Naive thymus-derived CD4-positive, alpha-beta T cell (primary cell): ENCODE data around the gene RIMKLB. TPM values are rescaled to one million over a fixed set of nuclear protein-coding genes. Genes with fewer than 3 reads are reported as not detected.
A peak's percentile ranks its signal among the peaks of the same experiment; 100 is the strongest.

Experiments
- ATAC-seq: fragments of 150-1000 bp; cut with Tn5 transposase; 2 replicates; pipeline ENCODE4 v1.10.0; 2021; ENCODE audit warnings: mild to moderate bottlenecking, moderate library complexity
- CTCF ChIA-PET: fragments of 350-600 bp; sonication (Branson Sonifier 250); formaldehyde crosslinking; loops from one replicate; lab custom pipeline; 2021; ENCODE audit warnings: antibody characterized with exemption; lab: Charles Lee
- POLR2A ChIA-PET: fragments of 350-600 bp; sonication (Branson Sonifier 250); formaldehyde crosslinking; loops from one replicate; lab custom pipeline; 2021; ENCODE audit warnings: antibody characterized with exemption, inconsistent platforms; lab: Charles Lee
- DNase-seq, 9 donors: peaks; one replicate each; pipeline versions ENCODE4 v3.0.0 to v3.0.0-alpha.2; 2020 to 2022; ENCODE audit warnings: mixed read lengths in 1 of 9
- H3K27ac ChIP-seq: one replicate; pipeline ENCODE4 v1.7.0; 2013; ENCODE audit warnings: mild to moderate bottlenecking, low read depth, low read length, moderate library complexity
- H3K27me3 ChIP-seq, 2 donors: one replicate each; pipeline ENCODE4 v1.7.0; 2013; ENCODE audit warnings: low read length in 2 of 2, mild to moderate bottlenecking in 2 of 2, moderate library complexity in 2 of 2; ENCODE audit not compliant: control insufficient read depth in 2 of 2, insufficient read depth in 2 of 2
- H3K36me3 ChIP-seq, 3 experiments: 1 replicate in 2 of 3; 2 replicates in 1 of 3; pipeline ENCODE4 v1.7.0; 2013; ENCODE audit warnings: low read length in 3 of 3, mild to moderate bottlenecking in 3 of 3, moderate library complexity in 1 of 3; ENCODE audit not compliant: insufficient read depth in 3 of 3, control insufficient read depth in 2 of 3
- H3K4me1 ChIP-seq, 2 donors: one replicate each; pipeline ENCODE4 v1.7.0; 2013; ENCODE audit warnings: low read length in 2 of 2, mild to moderate bottlenecking in 2 of 2, moderate library complexity in 1 of 2; ENCODE audit not compliant: control insufficient read depth in 2 of 2, insufficient read depth in 2 of 2
- H3K4me3 ChIP-seq: 2 replicates; pipeline ENCODE4 v1.7.0; 2013; ENCODE audit warnings: mild to moderate bottlenecking, low read length
- H3K9me3 ChIP-seq, 3 experiments: 1 replicate in 2 of 3; 2 replicates in 1 of 3; pipeline ENCODE4 v1.7.0; 2013; ENCODE audit warnings: low read length in 3 of 3; ENCODE audit not compliant: control insufficient read depth in 2 of 3
- H3K27ac Mint-ChIP-seq, 9 donors: one replicate each; pipeline ENCODE4 v1.8.0; 2020 to 2022; ENCODE audit warnings: mixed read lengths in 9 of 9, mild to moderate bottlenecking in 8 of 9, moderate library complexity in 5 of 9, inconsistent platforms in 2 of 9
- H3K27me3 Mint-ChIP-seq, 5 donors: one replicate each; pipeline ENCODE4 v1.8.0; 2021 to 2022; ENCODE audit warnings: mixed read lengths in 5 of 5, mild to moderate bottlenecking in 1 of 5
- H3K36me3 Mint-ChIP-seq, 5 donors: one replicate each; pipeline ENCODE4 v1.8.0; 2020 to 2022; ENCODE audit warnings: mixed read lengths in 5 of 5, mild to moderate bottlenecking in 3 of 5, inconsistent platforms in 1 of 5
- H3K4me1 Mint-ChIP-seq, 7 donors: one replicate each; pipeline ENCODE4 v1.8.0; 2020 to 2022; ENCODE audit warnings: mixed read lengths in 7 of 7, mild to moderate bottlenecking in 3 of 7, inconsistent platforms in 1 of 7
- H3K4me3 Mint-ChIP-seq, 10 donors: one replicate each; pipeline ENCODE4 v1.8.0; 2020 to 2022; ENCODE audit warnings: mild to moderate bottlenecking in 10 of 10, mixed read lengths in 10 of 10, moderate library complexity in 6 of 10, inconsistent platforms in 2 of 10
- H3K9me3 Mint-ChIP-seq, 11 donors: one replicate each; pipeline ENCODE4 v1.8.0; 2020 to 2022; ENCODE audit warnings: mixed read lengths in 11 of 11, mild to moderate bottlenecking in 4 of 11, inconsistent platforms in 1 of 11, moderate library complexity in 1 of 11
- intact Hi-C, 2 donors: fragments of 100-400 bp; cut with micrococcal nuclease; formaldehyde crosslinking; loops; one replicate each; pipeline ENCODE4 v1.15.1; 2023
- polyA plus RNA-seq, 2 donors: library from polyadenylated mRNA; unstranded; fragments of 300-500 nt; fragmentation: Illumina TruSeq; gene quantifications; one replicate each; pipeline ENCODE4 v1.2.3, GENCODE V29; 2021
- total RNA-seq, 6 experiments: library from RNA in 5 of 6; stranded (reverse) in 5 of 6; gene quantifications; 1 replicate in 5 of 6; 2 replicates in 1 of 6; pipeline ENCODE4 v1.2.3 and lab custom pipeline; 2021 to 2026

RIMKLB gene
- total and polyA plus RNA-seq, 7 experiments from 2014 or later = 1.8 to 31.3 (median 13.3) TPM

- H3K4me3 Mint-ChIP-seq = no peak overlapping the region
- POLR2A ChIA-PET = interaction anchor here (2.2 kb wide), 1 partner anchor 14 kb away, joined by 9 read pairs; no protein-coding TSS in a partner anchor
These were observed 3.4 kb downstream of the RIMKLB start for GRCh38 chr12:8701046-8701660.

DNA sequence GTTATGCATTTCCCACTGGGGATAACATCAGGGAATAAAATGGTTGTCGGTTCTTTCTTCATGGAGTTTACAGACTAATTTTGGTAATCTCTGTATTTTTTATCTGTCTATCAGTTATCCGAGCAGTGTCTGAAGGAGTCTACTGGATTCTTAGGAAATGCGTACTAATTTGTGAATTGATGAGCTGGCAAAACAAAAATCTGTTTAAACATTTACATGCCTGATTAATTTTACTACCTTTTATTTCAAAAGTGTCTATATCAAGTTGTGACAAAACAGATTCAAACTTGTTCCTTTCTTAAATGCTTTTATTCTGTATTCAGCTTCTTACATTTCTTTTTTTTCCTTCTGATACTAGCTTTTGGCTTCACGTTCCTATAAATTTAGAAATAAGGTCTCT, 4.4 kb downstream of the RIMKLB start:
- Histone ChIP-seq H3K9me3 (no peaks in the 10 kb centered on the region), H3K36me3 (peaks cover 0 to 4% (median 0%) of the 10 kb centered on the region in 3 experiments), H3K4me3 (no peak overlapping the region), H3K27ac (no peak overlapping the region), H3K4me1 (peaks cover 0 to 13% of the 10 kb centered on the region in 2 donors), H3K27me3 (no peaks in the 10 kb centered on the region)
- intact Hi-C loops = no loop called here
- H3K27me3 Mint-ChIP-seq = peaks cover 0 to 45% (median 0%) of the 10 kb centered on the region in 5 donors
- peaks cover 0 to 9% (median 0%) of the 10 kb centered on the region in 5 donors for H3K36me3 Mint-ChIP-seq
- no peak for ATAC-seq
- no peak overlapping the region for H3K4me3 Mint-ChIP-seq
- H3K9me3 Mint-ChIP-seq = peaks cover 0 to 1% (median 0%) of the 10 kb centered on the region in 11 donors
- CTCF ChIA-PET = interaction anchor here (0.7 to 1.5 kb wide), 6 partner anchors 8 to 348 kb away, joined by 3 to 7 read pairs (median 4); no protein-coding TSS in a partner anchor
- H3K4me1 Mint-ChIP-seq = peaks cover 9 to 26% (median 23%) of the 10 kb centered on the region in 7 donors
- no peak overlapping the region for H3K27ac Mint-ChIP-seq
- DNase-seq = no peak
- POLR2A ChIA-PET = no interaction called here

More at GRCh38 chr12:8701046-8701660, 3.4 kb downstream of the RIMKLB start:
- Histone ChIP-seq H3K36me3 (peaks cover 0 to 4% (median 0%) of the 10 kb centered on the region in 3 experiments), H3K27ac (no peak overlapping the region), H3K27me3 (no peaks in the 10 kb centered on the region), H3K4me3 (no peak overlapping the region), H3K9me3 (no peaks in the 10 kb centered on the region), H3K4me1 (peaks cover 0 to 13% of the 10 kb centered on the region in 2 donors)
- peaks cover 0 to 3% (median 0%) of the 10 kb centered on the region in 5 donors for H3K36me3 Mint-ChIP-seq
- ATAC-seq (no peak), DNase-seq (no peak)
- H3K27ac Mint-ChIP-seq = peak overlapping the region in 1 of 9 donors; percentile 12
- H3K9me3 Mint-ChIP-seq = peaks cover 0 to 1% (median 0%) of the 10 kb centered on the region in 11 donors
- CTCF ChIA-PET = interaction anchor here (0.9 to 1.5 kb wide), 3 partner anchors 7 to 349 kb away, joined by 3 to 7 read pairs (median 7); no protein-coding TSS in a partner anchor
- intact Hi-C loops = no loop called here
- peaks cover 0 to 52% (median 0%) of the 10 kb centered on the region in 5 donors for H3K27me3 Mint-ChIP-seq
- peaks cover 11 to 34% (median 33%) of the 10 kb centered on the region in 7 donors for H3K4me1 Mint-ChIP-seq

DNA sequence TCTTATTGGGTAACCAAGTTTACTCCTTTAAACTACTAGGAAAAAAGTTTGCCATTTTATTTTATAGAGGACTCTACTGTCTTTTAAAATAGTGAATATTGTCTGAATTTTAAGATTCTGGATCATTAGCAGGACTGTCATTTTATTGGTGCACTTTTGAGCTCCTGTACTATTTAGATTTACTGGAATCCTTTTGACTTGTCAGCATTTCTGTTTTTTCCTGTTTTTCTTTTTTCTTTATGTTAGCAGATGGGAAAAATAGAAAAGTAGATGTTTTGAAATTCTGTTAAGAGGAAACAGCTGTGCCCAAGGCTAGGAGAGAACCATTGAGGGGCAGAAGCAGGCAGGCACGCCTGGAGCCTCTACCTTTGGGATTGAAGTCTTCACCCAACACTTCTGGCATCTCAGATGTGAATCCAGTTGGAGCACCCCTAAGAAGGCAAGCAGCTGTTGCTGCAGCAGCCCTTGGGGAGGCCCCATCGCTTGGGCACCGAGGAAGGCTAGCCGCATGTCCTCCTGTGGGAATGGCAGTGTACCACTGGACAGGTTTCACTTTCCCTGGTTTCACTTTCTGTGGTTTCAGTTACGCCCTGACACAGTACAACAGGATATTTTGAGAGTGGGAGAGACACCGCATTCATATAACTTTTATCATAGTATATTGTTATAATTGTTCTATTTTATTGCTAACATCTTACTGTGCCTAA, 11.5 kb downstream of the RIMKLB start:
- CTCF ChIA-PET = no interaction called here
- Mint-ChIP-seq H3K4me3 (peak overlapping the region in 4 of 10 donors; percentile 34 to 56 (median 50)), H3K27me3 (peaks cover 0 to 6% (median 0%) of the 10 kb centered on the region in 5 donors), H3K9me3 (no peaks in the 10 kb centered on the region), H3K36me3 (peaks cover 0 to 10% (median 0%) of the 10 kb centered on the region in 5 donors), H3K4me1 (peaks cover 0 to 23% (median 6%) of the 10 kb centered on the region in 7 donors), H3K27ac (peak overlapping the region in 2 of 9 donors; percentile 25 to 49)
- ATAC-seq (peak; percentile 40), DNase-seq (no peak)
- no peak overlapping the region for H3K27ac ChIP-seq
- H3K27me3 ChIP-seq = no peaks in the 10 kb centered on the region
- H3K36me3 ChIP-seq = no peaks in the 10 kb centered on the region
- intact Hi-C loops = no loop called here
- H3K4me1 ChIP-seq = no peaks in the 10 kb centered on the region
- no peak overlapping the region for H3K4me3 ChIP-seq
- H3K9me3 ChIP-seq = no peaks in the 10 kb centered on the region
- POLR2A ChIA-PET = no interaction called here

DNA sequence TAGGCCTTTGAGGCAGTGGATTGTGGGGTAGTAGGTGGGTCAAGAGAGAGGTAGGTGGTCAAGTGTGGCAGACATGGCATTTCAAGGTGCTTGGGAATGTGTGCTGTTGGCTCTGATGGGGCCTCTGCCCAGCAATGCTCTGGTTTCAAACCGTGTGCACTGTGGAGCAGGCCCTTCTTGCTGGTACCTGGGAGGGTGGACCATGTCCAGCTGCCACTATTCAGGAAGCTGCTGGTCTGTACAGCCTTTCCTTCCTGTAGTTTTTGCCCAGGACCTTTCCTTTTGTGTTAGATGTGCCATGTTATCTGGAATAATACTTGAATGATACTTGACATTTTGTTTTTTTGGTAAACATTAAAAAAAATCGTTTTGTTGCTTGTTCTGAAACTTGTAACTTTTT, 14.8 kb downstream of the RIMKLB start:
- no peaks in the 10 kb centered on the region for H3K9me3 ChIP-seq
- DNase-seq = no peak
- H3K9me3 Mint-ChIP-seq = no peaks in the 10 kb centered on the region
- no peak overlapping the region for H3K4me3 Mint-ChIP-seq
- H3K4me3 ChIP-seq = no peak overlapping the region
- ChIA-PET POLR2A (no interaction called here), CTCF (no interaction called here)
- H3K36me3 Mint-ChIP-seq = peaks cover 0 to 23% (median 7%) of the 10 kb centered on the region in 5 donors
- no peak overlapping the region for H3K27ac Mint-ChIP-seq
- peaks cover 0 to 4% (median 0%) of the 10 kb centered on the region in 5 donors for H3K27me3 Mint-ChIP-seq
- no peak for ATAC-seq
- H3K27ac ChIP-seq = no peak overlapping the region
- no peaks in the 10 kb centered on the region for H3K4me1 ChIP-seq
- intact Hi-C loops = no loop called here
- peaks cover 0 to 3% (median 0%) of the 10 kb centered on the region in 3 experiments for H3K36me3 ChIP-seq
- H3K27me3 ChIP-seq = no peaks in the 10 kb centered on the region
- H3K4me1 Mint-ChIP-seq = peaks cover 0 to 23% (median 6%) of the 10 kb centered on the region in 7 donors

- no peak overlapping the region for H3K4me3 ChIP-seq
- peaks cover 0 to 8% (median 4%) of the 10 kb centered on the region in 7 donors for H3K4me1 Mint-ChIP-seq
- H3K27ac Mint-ChIP-seq = no peak overlapping the region
- peaks cover 0 to 1% (median 0%) of the 10 kb centered on the region in 3 experiments for H3K36me3 ChIP-seq
- intact Hi-C loops = no loop called here
- no peaks in the 10 kb centered on the region for H3K27me3 ChIP-seq
- no peak overlapping the region for H3K4me3 Mint-ChIP-seq
- H3K27ac ChIP-seq = no peak overlapping the region
- H3K27me3 Mint-ChIP-seq = peaks cover 0 to 3% (median 0%) of the 10 kb centered on the region in 5 donors
- ATAC-seq (no peak), DNase-seq (no peak)
- H3K4me1 ChIP-seq = no peaks in the 10 kb centered on the region
- POLR2A ChIA-PET = no interaction called here
- peaks cover 0 to 69% (median 32%) of the 10 kb centered on the region in 5 donors for H3K36me3 Mint-ChIP-seq
- CTCF ChIA-PET = no interaction called here
- H3K9me3 Mint-ChIP-seq = no peaks in the 10 kb centered on the region
- no peaks in the 10 kb centered on the region for H3K9me3 ChIP-seq
These were observed 24.6 kb downstream of the RIMKLB start for GRCh38 chr12:8722286-8722800.

- intact Hi-C loops = no loop called here
- no peaks in the 10 kb centered on the region for H3K27me3 ChIP-seq
- no peaks in the 10 kb centered on the region for H3K4me1 ChIP-seq
- peaks cover 0 to 15% (median 10%) of the 10 kb centered on the region in 5 donors for H3K36me3 Mint-ChIP-seq
- no peaks in the 10 kb centered on the region for H3K36me3 ChIP-seq
- no peaks in the 10 kb centered on the region for H3K9me3 Mint-ChIP-seq
- POLR2A ChIA-PET = interaction anchor here (0.5 kb wide), 1 partner anchor 54 kb away, joined by 4 read pairs; no protein-coding TSS in a partner anchor
- H3K4me1 Mint-ChIP-seq = peaks cover 0 to 20% (median 9%) of the 10 kb centered on the region in 7 donors
- no peak overlapping the region for H3K27ac Mint-ChIP-seq
- H3K27ac ChIP-seq = no peak overlapping the region
- ATAC-seq = no peak
- H3K4me3 ChIP-seq = no peak overlapping the region
- DNase-seq = no peak
- H3K27me3 Mint-ChIP-seq = no peaks in the 10 kb centered on the region
- CTCF ChIA-PET = no interaction called here
- no peak overlapping the region for H3K4me3 Mint-ChIP-seq
- H3K9me3 ChIP-seq = no peaks in the 10 kb centered on the region
These were observed 37.1 kb downstream of the RIMKLB start for GRCh38 chr12:8734873-8735381.
